ENCODE measurements around the gene MAPKAPK5. TPM values are rescaled to one million over a fixed set of nuclear protein-coding genes. Genes with fewer than 3 reads are reported as not detected.
"Not testable (repeated sequence)": the region's sequence is repeated elsewhere in the genome, so short reads cannot be mapped to it uniquely, and the experiment has no call there.

The MAPKAPK5 gene
- total RNA-seq (10 to 100 TPM; 76.4 to 80.6 TPM), polyA plus RNA-seq (10 to 100 TPM; 25.8 to 54.2 (median 33.5) TPM), total RNA-seq (79.2 to 156 (median 100) reads per million in 6 experiments)

- peaks cover 24 to 70% (median 60%) of the 10 kb centered on the region in 4 donors for H3K4me1 Mint-ChIP-seq
- POLR2A ChIA-PET = interaction anchor here (0.6 to 2.3 kb wide), 13 partner anchors 13 to 267 kb away, joined by 3 to 14 read pairs (median 4); partner anchors contain the start of genes ACAD10, BRAP, ERP29 and TMEM116
- ATAC-seq = peak; percentile 89 to 91
- peaks cover 0 to 37% (median 16%) of the 10 kb centered on the region in 3 donors for H3K36me3 Mint-ChIP-seq
- peak within 1 kb of the TSS; percentile 94 to 99 (median 97) for H3K4me3 Mint-ChIP-seq
- peak within 1 kb of the TSS; percentile 96 to 100 (median 99) for H3K27ac Mint-ChIP-seq
- peak; percentile 93 to 99 (median 98) for DNase-seq
- H3K9me3 Mint-ChIP-seq = no peaks in the 10 kb centered on the region
- H3K27me3 Mint-ChIP-seq = peaks cover 0 to 3% (median 0%) of the 10 kb centered on the region in 5 donors
Observed at GRCh38 chr12:111841750-111842555, at the start of gene MAPKAPK5. Gene MAPKAPK5 (plus strand): TSS chr12:111842228. CDS start chr12:111842734, 506 bp downstream.

GRCh38 chr12:111792856-111793235 lies 49.2 kb upstream of the MAPKAPK5 start:
- no peak overlapping the region for H3K27ac Mint-ChIP-seq
- no peaks in the 10 kb centered on the region for H3K4me1 Mint-ChIP-seq
- POLR2A ChIA-PET = no interaction called here
- peaks cover 0 to under 1% (median 0%) of the 10 kb centered on the region in 3 donors for H3K36me3 Mint-ChIP-seq
- H3K9me3 Mint-ChIP-seq = no peaks in the 10 kb centered on the region
- H3K27me3 Mint-ChIP-seq = no peaks in the 10 kb centered on the region
- no peak for DNase-seq
- ATAC-seq = no peak
- H3K4me3 Mint-ChIP-seq = no peak overlapping the region

- Mint-ChIP-seq H3K36me3 (peaks cover 0 to 7% (median 0%) of the 10 kb centered on the region in 3 donors), H3K4me3 (no peak overlapping the region), H3K9me3 (no peaks in the 10 kb centered on the region), H3K27me3 (no peaks in the 10 kb centered on the region), H3K27ac (no peak overlapping the region), H3K4me1 (no peaks in the 10 kb centered on the region)
- DNase-seq = peak in 1 of 10 donors; percentile 9
- POLR2A ChIA-PET = no interaction called here
- no peak for ATAC-seq
Observed at GRCh38 chr12:111798182-111798581, 43.8 kb upstream of the MAPKAPK5 start.

- Mint-ChIP-seq H3K36me3 (peaks cover 0 to 7% (median 0%) of the 10 kb centered on the region in 3 donors), H3K4me1 (no peaks in the 10 kb centered on the region), H3K27ac (no peak overlapping the region), H3K9me3 (no peaks in the 10 kb centered on the region), H3K27me3 (no peaks in the 10 kb centered on the region), H3K4me3 (no peak overlapping the region)
- ATAC-seq = no peak
- POLR2A ChIA-PET = no interaction called here
- no peak for DNase-seq
Observed at GRCh38 chr12:111799758-111800157, 42.3 kb upstream of the MAPKAPK5 start.

GRCh38 chr12:111803038-111803626 lies 38.9 kb upstream of the MAPKAPK5 start:
- Mint-ChIP-seq H3K27ac (no peak overlapping the region), H3K4me3 (no peak overlapping the region), H3K4me1 (peaks cover 0 to 2% (median 0%) of the 10 kb centered on the region in 4 donors), H3K27me3 (no peaks in the 10 kb centered on the region), H3K9me3 (no peaks in the 10 kb centered on the region), H3K36me3 (peaks cover 0 to 5% (median 0%) of the 10 kb centered on the region in 3 donors)
- ATAC-seq = no peak
- DNase-seq = no peak
- POLR2A ChIA-PET = no interaction called here

GRCh38 chr12:111803851-111804250 lies 38.2 kb upstream of the MAPKAPK5 start:
- Mint-ChIP-seq H3K27me3 (no peaks in the 10 kb centered on the region), H3K9me3 (no peaks in the 10 kb centered on the region), H3K36me3 (peaks cover 0 to 5% (median 0%) of the 10 kb centered on the region in 3 donors), H3K4me1 (peaks cover 0 to 2% (median 0%) of the 10 kb centered on the region in 4 donors), H3K27ac (no peak overlapping the region), H3K4me3 (no peak overlapping the region)
- POLR2A ChIA-PET = no interaction called here
- DNase-seq = peak in 1 of 10 donors; percentile 42
- ATAC-seq = no peak

GRCh38 chr12:111806304-111806703 lies 35.7 kb upstream of the MAPKAPK5 start:
- Mint-ChIP-seq H3K27me3 (no peaks in the 10 kb centered on the region), H3K9me3 (no peaks in the 10 kb centered on the region), H3K27ac (no peak overlapping the region), H3K4me1 (peaks cover 0 to 2% (median 0%) of the 10 kb centered on the region in 4 donors), H3K36me3 (no peaks in the 10 kb centered on the region), H3K4me3 (no peak overlapping the region)
- DNase-seq (no peak), ATAC-seq (no peak)
- POLR2A ChIA-PET = no interaction called here

- Mint-ChIP-seq H3K9me3 (no peaks in the 10 kb centered on the region), H3K27ac (no peak overlapping the region), H3K4me1 (peaks cover 0 to 2% (median 0%) of the 10 kb centered on the region in 4 donors), H3K27me3 (no peaks in the 10 kb centered on the region), H3K4me3 (no peak overlapping the region), H3K36me3 (no peaks in the 10 kb centered on the region)
- DNase-seq = no peak
- POLR2A ChIA-PET = no interaction called here
- ATAC-seq = no peak
Observed at GRCh38 chr12:111807232-111807631, 34.8 kb upstream of the MAPKAPK5 start.

GRCh38 chr12:111812881-111813741 lies 28.9 kb upstream of the MAPKAPK5 start:
- peaks cover 7 to 9% (median 9%) of the 10 kb centered on the region in 4 donors for H3K4me1 Mint-ChIP-seq
- ATAC-seq = peak; percentile 94 to 99
- peaks cover 0 to 5% (median 3%) of the 10 kb centered on the region in 5 donors for H3K27me3 Mint-ChIP-seq
- no peaks in the 10 kb centered on the region for H3K9me3 Mint-ChIP-seq
- peak; percentile 32 to 78 (median 56) for DNase-seq
- peak overlapping the region in 3 of 10 donors; percentile 36 to 68 (median 47) for H3K27ac Mint-ChIP-seq
- POLR2A ChIA-PET = interaction anchor here (1.6 kb wide), 1 partner anchor 28 kb away, joined by 10 read pairs; the partner anchor contains the start of gene MAPKAPK5
- H3K4me3 Mint-ChIP-seq = peak overlapping the region in 4 of 10 donors; percentile 1 to 36 (median 24)
- H3K36me3 Mint-ChIP-seq = no peaks in the 10 kb centered on the region

- POLR2A ChIA-PET = no interaction called here
Observed at GRCh38 chr12:111816065-111816615, 25.9 kb upstream of the MAPKAPK5 start.

GRCh38 chr12:111816898-111817297 lies 25.1 kb upstream of the MAPKAPK5 start:
- H3K27me3 Mint-ChIP-seq, DNase-seq, H3K36me3 Mint-ChIP-seq, H3K9me3 Mint-ChIP-seq, ATAC-seq, POLR2A ChIA-PET, H3K27ac Mint-ChIP-seq, H3K4me1 Mint-ChIP-seq, H3K4me3 Mint-ChIP-seq: not testable (repeated sequence)

More at GRCh38 chr12:111816065-111816615, 25.9 kb upstream of the MAPKAPK5 start:
- ATAC-seq (no peak), DNase-seq (no peak)
- Mint-ChIP-seq H3K4me3 (no peak overlapping the region), H3K27me3 (peaks cover 0 to 8% (median 5%) of the 10 kb centered on the region in 5 donors), H3K36me3 (peaks cover 0 to 3% (median 0%) of the 10 kb centered on the region in 3 donors), H3K9me3 (peaks cover 0 to 3% (median 0%) of the 10 kb centered on the region in 9 donors), H3K27ac (no peak overlapping the region), H3K4me1 (peaks cover 7 to 9% (median 9%) of the 10 kb centered on the region in 4 donors)

GRCh38 chr12:111818340-111818739 lies 23.7 kb upstream of the MAPKAPK5 start:
- Mint-ChIP-seq H3K36me3 (peaks cover 0 to 3% (median 0%) of the 10 kb centered on the region in 3 donors), H3K4me3 (no peak overlapping the region), H3K4me1 (peaks cover 2 to 3% (median 2%) of the 10 kb centered on the region in 4 donors), H3K27me3 (peaks cover 0 to 7% (median 4%) of the 10 kb centered on the region in 5 donors), H3K27ac (no peak overlapping the region), H3K9me3 (peaks cover 0 to 5% (median 0%) of the 10 kb centered on the region in 9 donors)
- no peak for DNase-seq
- POLR2A ChIA-PET = no interaction called here
- no peak for ATAC-seq

Measured in naive thymus-derived CD8-positive, alpha-beta T cell (primary cell).